ENCODE results near the gene ASXL1. TPM values are rescaled to one million over a fixed set of nuclear protein-coding genes. Genes with fewer than 3 reads are reported as not detected.

The ASXL1 gene
- total RNA-seq, 3 donors from 2014 or later (not counting 1 experiment from before 2014, with no cell fraction given), result 106 to 125 (median 108) TPM

DNA sequence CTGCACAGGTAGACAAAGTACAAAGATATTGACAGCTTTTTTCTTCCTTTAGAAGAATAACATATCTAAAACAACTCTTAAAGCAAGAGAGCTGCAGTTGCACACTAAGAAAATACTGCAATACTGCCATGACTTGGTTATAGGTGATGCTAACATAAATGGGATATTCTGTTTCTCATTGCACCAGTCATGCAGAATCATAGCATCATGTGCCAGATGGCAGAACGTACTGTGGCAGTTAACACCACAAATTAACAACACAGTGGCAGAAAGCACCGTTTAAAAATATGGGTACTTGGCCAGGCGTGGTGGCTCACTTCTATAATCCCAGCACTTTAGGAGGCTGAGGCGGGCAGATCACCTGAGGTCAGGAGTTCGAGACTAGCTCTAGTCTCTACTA is 7.4 kb downstream of the ASXL1 start:
- H3K4me1 Mint-ChIP-seq, result peaks cover 38 to 58% of the 10 kb centered on the region in 2 donors
- Histone ChIP-seq H3K27me3 (ENCODE audit: control insufficient read depth, insufficient read depth, low read length) (no peaks in the 10 kb centered on the region), H3K27ac (ENCODE audit: low read length) (no peak overlapping the region), H3K9me3 (ENCODE audit: control insufficient read depth, insufficient read depth, low read length) (no peaks in the 10 kb centered on the region), H3K4me3 (ENCODE audit: low read length) (no peak overlapping the region), H3K36me3 (ENCODE audit: control insufficient read depth, insufficient read depth, low read length) (peaks cover 9% of the 10 kb centered on the region), H3K4me1 (ENCODE audit: control insufficient read depth, insufficient read depth, low read length) (peaks cover 12% of the 10 kb centered on the region)
- H3K9me3 Mint-ChIP-seq, result no peaks in the 10 kb centered on the region
- H3K27me3 Mint-ChIP-seq (ENCODE audit: low read depth in 2 of 2), result no peaks in the 10 kb centered on the region
- 22% methylated on average over 2 of the region's 5 CpGs for WGBS (ENCODE audit: insufficient coverage)
- ATAC-seq, result no peak
- TF ChIP-seq CTCF (IDR thresholded peaks at IDR 0.05), result no peak
- no peak overlapping the region for H3K27ac Mint-ChIP-seq
- DNase-seq, result no peak
- no peak overlapping the region for H3K4me3 Mint-ChIP-seq
- intact Hi-C loops (cut with micrococcal nuclease), result no loop called here
- no peaks in the 10 kb centered on the region for H3K36me3 Mint-ChIP-seq

DNA sequence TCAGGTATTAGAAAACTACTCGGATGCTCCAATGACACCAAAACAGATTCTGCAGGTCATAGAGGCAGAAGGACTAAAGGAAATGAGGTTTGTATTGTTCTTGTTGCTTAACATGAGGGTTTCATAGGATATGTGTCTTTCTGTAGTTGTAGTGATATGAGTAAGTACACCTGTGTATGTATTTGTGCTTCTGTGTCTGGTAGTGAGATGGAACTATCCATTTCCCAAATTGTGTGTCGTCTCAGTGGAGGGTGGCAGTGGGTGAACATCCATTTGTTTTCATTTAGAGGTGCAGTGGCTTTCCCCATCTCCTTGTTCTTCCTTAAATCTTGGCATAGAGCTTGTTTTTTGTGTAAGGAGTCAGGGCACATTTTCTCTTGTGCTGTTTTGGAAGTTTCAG is 8.2 kb downstream of the ASXL1 start:
- WGBS (ENCODE audit: insufficient coverage), result 86% methylated on average over 2 of the region's 2 CpGs
- H3K36me3 ChIP-seq (ENCODE audit: control insufficient read depth, insufficient read depth, low read length), result peaks cover 9% of the 10 kb centered on the region
- H3K27me3 ChIP-seq (ENCODE audit: control insufficient read depth, insufficient read depth, low read length), result no peaks in the 10 kb centered on the region
- intact Hi-C loops (cut with micrococcal nuclease), result no loop called here
- DNase-seq (no peak), ATAC-seq (no peak)
- H3K4me1 ChIP-seq (ENCODE audit: control insufficient read depth, insufficient read depth, low read length), result peaks cover 5% of the 10 kb centered on the region
- no peaks in the 10 kb centered on the region for H3K9me3 Mint-ChIP-seq
- H3K27ac Mint-ChIP-seq, result peak overlapping the region in 1 of 2 donors; percentile 44
- peaks cover 37 to 56% of the 10 kb centered on the region in 2 donors for H3K4me1 Mint-ChIP-seq
- TF ChIP-seq CTCF (IDR thresholded peaks at IDR 0.05), result no peak
- H3K4me3 Mint-ChIP-seq, result no peak overlapping the region
- H3K27me3 Mint-ChIP-seq (ENCODE audit: low read depth in 2 of 2), result no peaks in the 10 kb centered on the region
- no peak overlapping the region for H3K27ac ChIP-seq (ENCODE audit: low read length)
- H3K4me3 ChIP-seq (ENCODE audit: low read length), result no peak overlapping the region
- no peaks in the 10 kb centered on the region for H3K36me3 Mint-ChIP-seq
- no peaks in the 10 kb centered on the region for H3K9me3 ChIP-seq (ENCODE audit: control insufficient read depth, insufficient read depth, low read length)

- H3K36me3 Mint-ChIP-seq, result no peaks in the 10 kb centered on the region
These were observed 10.2 kb downstream of the ASXL1 start for GRCh38 chr20:32368323-32368722.

More at GRCh38 chr20:32368323-32368722, 10.2 kb downstream of the ASXL1 start:
- Histone ChIP-seq H3K4me3 (ENCODE audit: low read length) (no peak overlapping the region), H3K27me3 (ENCODE audit: control insufficient read depth, insufficient read depth, low read length) (no peaks in the 10 kb centered on the region), H3K4me1 (ENCODE audit: control insufficient read depth, insufficient read depth, low read length) (peaks cover 5% of the 10 kb centered on the region), H3K9me3 (ENCODE audit: control insufficient read depth, insufficient read depth, low read length) (no peaks in the 10 kb centered on the region), H3K36me3 (ENCODE audit: control insufficient read depth, insufficient read depth, low read length) (peaks cover 18% of the 10 kb centered on the region), H3K27ac (ENCODE audit: low read length) (no peak overlapping the region)
- Mint-ChIP-seq H3K9me3 (no peaks in the 10 kb centered on the region), H3K4me3 (no peak overlapping the region), H3K27ac (peak overlapping the region in 1 of 2 donors; percentile 21), H3K27me3 (ENCODE audit: low read depth in 2 of 2) (no peaks in the 10 kb centered on the region), H3K4me1 (peaks cover 31 to 43% of the 10 kb centered on the region in 2 donors)
- TF ChIP-seq CTCF (IDR thresholded peaks at IDR 0.05), result no peak
- ATAC-seq (no peak), DNase-seq (no peak)
- intact Hi-C loops (cut with micrococcal nuclease), result no loop called here
